Endothelial cell (in vitro differentiated cells): ENCODE data around the gene MEI4. TPM values are rescaled to one million over a fixed set of nuclear protein-coding genes. Genes with fewer than 3 reads are reported as not detected.
"Not testable (repeated sequence)": the region's sequence is repeated elsewhere in the genome, so short reads cannot be mapped to it uniquely, and the experiment has no call there.

ENCODE experiments used
- DNase-seq: peaks from one replicate; pipeline ENCODE4 v3.0.0; 2021; ENCODE audit warnings: low spot score
- H3K27ac Mint-ChIP-seq: one replicate; pipeline ENCODE4 v1.8.0; 2021; ENCODE audit warnings: mixed read lengths, inconsistent platforms; ENCODE audit not compliant: unreplicated experiment
- H3K27me3 Mint-ChIP-seq: one replicate; pipeline ENCODE4 v1.8.0; 2021; ENCODE audit warnings: mild to moderate bottlenecking, moderate library complexity, mixed read lengths, inconsistent platforms; ENCODE audit not compliant: unreplicated experiment
- H3K36me3 Mint-ChIP-seq: one replicate; pipeline ENCODE4 v1.8.0; 2021; ENCODE audit warnings: mild to moderate bottlenecking, low read depth, mixed read lengths, inconsistent platforms; ENCODE audit not compliant: unreplicated experiment
- H3K4me1 Mint-ChIP-seq: one replicate; pipeline ENCODE4 v1.8.0; 2021; ENCODE audit warnings: mild to moderate bottlenecking, mixed read lengths, inconsistent platforms; ENCODE audit not compliant: unreplicated experiment
- H3K4me3 Mint-ChIP-seq: one replicate; pipeline ENCODE4 v1.8.0; 2021; ENCODE audit warnings: mild to moderate bottlenecking, mixed read lengths, inconsistent platforms; ENCODE audit not compliant: unreplicated experiment
- H3K9me3 Mint-ChIP-seq: one replicate; pipeline ENCODE4 v1.8.0; 2021; ENCODE audit warnings: mixed read lengths, inconsistent platforms; ENCODE audit not compliant: unreplicated experiment
- CTCF ChIP-seq: fragments of 200-600 bp; sonication (generic); IDR thresholded peaks from one replicate; pipeline ENCODE4 v1.5.0; 2021; ENCODE audit warnings: antibody characterized with exemption; ENCODE audit not compliant: unreplicated experiment
- total RNA-seq: library from RNA; stranded (reverse); fragmentation: NEBNext Ultra II Directional; extraction: Animal tissue kit (Norgen Biotek cat#: 25700); gene quantifications from one replicate; pipeline ENCODE4 v1.2.1, GENCODE V29; 2021; ENCODE audit not compliant: unreplicated experiment

Gene MEI4
- total RNA-seq, 1 donor from 2014 or later: 0.38 TPM

GRCh38 chr6:77825204-77825603, 172.4 kb downstream of the MEI4 start:
- H3K27ac Mint-ChIP-seq: no peak overlapping the region
- no peaks in the 10 kb centered on the region for H3K27me3 Mint-ChIP-seq
- H3K9me3 Mint-ChIP-seq: no peaks in the 10 kb centered on the region
- TF ChIP-seq CTCF: no peak
- no peak for DNase-seq
- H3K4me3 Mint-ChIP-seq: no peak overlapping the region
- H3K4me1 Mint-ChIP-seq: no peaks in the 10 kb centered on the region
- no peaks in the 10 kb centered on the region for H3K36me3 Mint-ChIP-seq

GRCh38 chr6:77829736-77830135, 176.9 kb downstream of the MEI4 start:
- Mint-ChIP-seq H3K36me3 (no peaks in the 10 kb centered on the region), H3K27ac (no peak overlapping the region), H3K9me3 (no peaks in the 10 kb centered on the region), H3K27me3 (no peaks in the 10 kb centered on the region), H3K4me1 (no peaks in the 10 kb centered on the region), H3K4me3 (no peak overlapping the region)
- TF ChIP-seq CTCF: no peak
- no peak for DNase-seq

GRCh38 chr6:77833749-77834148, 180.9 kb downstream of the MEI4 start:
- not testable (repeated sequence) for H3K4me3 Mint-ChIP-seq, DNase-seq, H3K4me1 Mint-ChIP-seq, H3K36me3 Mint-ChIP-seq, H3K27me3 Mint-ChIP-seq, H3K9me3 Mint-ChIP-seq, H3K27ac Mint-ChIP-seq

GRCh38 chr6:77834591-77834996, 181.8 kb downstream of the MEI4 start:
- H3K27me3 Mint-ChIP-seq: no peaks in the 10 kb centered on the region
- H3K4me3 Mint-ChIP-seq: no peak overlapping the region
- no peak for TF ChIP-seq CTCF
- H3K27ac Mint-ChIP-seq: no peak overlapping the region
- DNase-seq: no peak
- H3K36me3 Mint-ChIP-seq: no peaks in the 10 kb centered on the region
- H3K9me3 Mint-ChIP-seq: no peaks in the 10 kb centered on the region
- H3K4me1 Mint-ChIP-seq: no peaks in the 10 kb centered on the region

GRCh38 chr6:77837034-77837784, 184.4 kb downstream of the MEI4 start:
- TF ChIP-seq CTCF: no peak
- Mint-ChIP-seq H3K4me3 (no peak overlapping the region), H3K4me1 (no peaks in the 10 kb centered on the region), H3K27me3 (no peaks in the 10 kb centered on the region), H3K36me3 (no peaks in the 10 kb centered on the region), H3K27ac (no peak overlapping the region), H3K9me3 (no peaks in the 10 kb centered on the region)
- no peak for DNase-seq
